CD4-positive, alpha-beta T cell treated with Interleukin-17A for 4 hours (primary cell): ENCODE results near the gene LSM2.

Experiments used
- DNase-seq: peaks from one replicate; pipeline ENCODE4 v3.0.0-alpha.2; 2020; ENCODE audit warnings: mixed read lengths

The LSM2 gene

GRCh38 chr6:31775633-31776484 is 30.9 kb downstream of the LSM2 start:
- DNase-seq = no peak

- DNase-seq = no peak
Measured at GRCh38 chr6:31775184-31775583, 31.6 kb downstream of the LSM2 start.

- DNase-seq = peak; percentile 20
Measured at GRCh38 chr6:31771992-31772358, 34.8 kb downstream of the LSM2 start.

- no peak for DNase-seq
Measured at GRCh38 chr6:31770860-31771259, 35.9 kb downstream of the LSM2 start.

- DNase-seq = peak; percentile 81
Measured at GRCh38 chr6:31769684-31770371, 36.9 kb downstream of the LSM2 start.

- no peak for DNase-seq
Measured at GRCh38 chr6:31768363-31769257, 38.2 kb downstream of the LSM2 start.

- no peak for DNase-seq
Measured at GRCh38 chr6:31767096-31767645, 39.6 kb downstream of the LSM2 start.

- DNase-seq = no peak
Measured at GRCh38 chr6:31765910-31766794, 40.6 kb downstream of the LSM2 start.

- DNase-seq = no peak
Measured at GRCh38 chr6:31765559-31765909, 41.2 kb downstream of the LSM2 start.

GRCh38 chr6:31764198-31764597 is 42.6 kb downstream of the LSM2 start:
- DNase-seq = no peak

GRCh38 chr6:31763619-31763940 is 43.2 kb downstream of the LSM2 start:
- no peak for DNase-seq

- DNase-seq = no peak
Measured at GRCh38 chr6:31762878-31763618, 43.7 kb downstream of the LSM2 start.

GRCh38 chr6:31762356-31762755 is 44.4 kb downstream of the LSM2 start, which contains the start of gene SAPCD1:
Gene SAPCD1, plus strand, starts transcription at chr6:31762656. Its CDS starts 399 bp downstream, at chr6:31763055.
- DNase-seq = no peak

GRCh38 chr6:31761343-31761742 is 45.4 kb downstream of the LSM2 start:
- no peak for DNase-seq

GRCh38 chr6:31760790-31761189 is 46.0 kb downstream of the LSM2 start:
- no peak for DNase-seq

GRCh38 chr6:31758281-31758680 is 48.5 kb downstream of the LSM2 start:
- DNase-seq = no peak

GRCh38 chr6:31752739-31753319 is 53.9 kb downstream of the LSM2 start:
- no peak for DNase-seq

- no peak for DNase-seq
Measured at GRCh38 chr6:31750411-31751022, 56.2 kb downstream of the LSM2 start.

GRCh38 chr6:31749301-31750036 is 57.3 kb downstream of the LSM2 start:
- DNase-seq = no peak
